GM18873 (cell line): ENCODE data around the gene LYPD6B.
A peak's percentile ranks its signal among the peaks of the same experiment; 100 is the strongest.

Experiments used
- ATAC-seq: cut with Tn5 transposase; IDR thresholded peaks from one replicate; pipeline ENCODE4 v1.9.1; 2021; ENCODE audit warnings: mild to moderate bottlenecking, moderate library complexity, moderate number of reproducible peaks; ENCODE audit not compliant: unreplicated experiment, low FRiP score

The LYPD6B gene, protein sequence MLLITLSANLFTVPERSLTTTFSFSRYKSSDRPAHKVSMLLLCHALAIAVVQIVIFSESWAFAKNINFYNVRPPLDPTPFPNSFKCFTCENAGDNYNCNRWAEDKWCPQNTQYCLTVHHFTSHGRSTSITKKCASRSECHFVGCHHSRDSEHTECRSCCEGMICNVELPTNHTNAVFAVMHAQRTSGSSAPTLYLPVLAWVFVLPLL

DNA sequence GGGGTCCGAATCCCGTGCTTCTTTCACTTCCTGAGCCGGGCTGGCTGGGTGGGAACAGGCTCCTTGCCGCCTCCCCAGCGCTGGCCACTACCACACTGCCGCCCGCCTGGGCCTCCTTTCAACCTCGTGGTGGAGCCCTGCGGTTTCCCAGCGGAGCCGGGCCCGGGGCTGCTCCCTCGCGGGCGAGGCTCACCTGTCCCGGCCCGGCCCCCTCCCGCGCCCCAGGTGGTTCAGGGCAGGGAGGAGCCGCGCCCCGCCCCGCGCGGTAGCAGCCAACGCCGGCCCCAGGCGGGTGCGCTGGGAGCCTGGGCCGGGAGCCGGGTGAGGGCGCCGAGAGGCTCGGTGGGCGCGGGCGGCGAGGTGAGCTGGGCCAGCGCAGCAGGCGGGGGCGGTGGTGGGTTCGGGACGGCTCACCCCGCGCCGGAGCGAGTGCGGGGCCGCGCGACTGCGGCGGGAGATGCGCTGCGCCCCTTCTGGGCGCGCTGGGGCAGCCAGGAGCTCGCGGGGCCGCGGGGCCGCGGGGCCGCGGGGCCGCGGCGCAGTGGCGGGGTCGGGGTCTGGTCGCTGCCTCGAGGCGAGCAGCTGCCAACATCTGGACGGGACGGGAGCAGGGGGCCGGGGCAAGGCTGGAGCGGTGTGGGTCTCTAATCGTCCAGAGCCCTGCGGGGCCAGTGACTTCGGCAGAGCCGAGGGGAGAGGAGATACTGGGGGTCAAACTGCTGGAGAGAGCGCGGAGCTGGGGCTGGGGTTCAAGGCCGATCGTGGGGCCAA, at the start of gene LYPD6B:
LYPD6B (plus strand) TSS at position 258 of the 771 bp plus-strand sequence. CDS start 92,250 bp downstream, outside the sequence.
- ATAC-seq, result no peak

DNA sequence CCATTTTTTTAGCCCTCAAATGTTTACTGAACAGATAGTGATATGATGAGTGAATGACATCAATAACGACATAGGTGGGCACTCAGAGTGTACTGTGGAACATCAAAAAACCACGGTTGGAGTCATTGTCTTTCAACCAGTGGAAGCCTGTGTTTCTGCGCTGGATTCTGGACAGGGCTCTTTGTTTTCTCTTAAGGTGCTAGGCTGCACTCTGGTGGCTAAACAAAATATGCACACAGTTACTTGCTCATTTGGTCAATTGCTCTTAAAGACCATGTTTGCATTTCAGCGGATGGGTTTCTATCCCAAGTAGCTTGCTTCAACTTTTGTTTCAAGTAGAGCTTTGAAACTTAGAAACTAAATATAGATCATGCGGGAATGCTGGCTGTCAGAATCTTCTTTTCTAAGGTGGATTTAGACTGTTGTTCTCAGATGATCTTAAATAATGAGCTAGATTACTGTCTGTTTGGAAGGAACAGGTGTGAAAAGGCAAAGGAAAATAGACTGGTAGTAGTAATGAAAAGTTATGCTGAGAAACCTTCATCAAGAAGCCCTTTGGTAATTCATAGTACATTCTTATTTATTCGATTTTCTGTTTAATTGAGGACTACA, 48.5 kb upstream of the LYPD6B start:
- ATAC-seq, result peak; percentile 94

GRCh38 chr2:148990968-148991367, 47.5 kb upstream of the LYPD6B start:
- ATAC-seq, result no peak

GRCh38 chr2:148992448-148992847, 46.1 kb upstream of the LYPD6B start:
- no peak for ATAC-seq

DNA sequence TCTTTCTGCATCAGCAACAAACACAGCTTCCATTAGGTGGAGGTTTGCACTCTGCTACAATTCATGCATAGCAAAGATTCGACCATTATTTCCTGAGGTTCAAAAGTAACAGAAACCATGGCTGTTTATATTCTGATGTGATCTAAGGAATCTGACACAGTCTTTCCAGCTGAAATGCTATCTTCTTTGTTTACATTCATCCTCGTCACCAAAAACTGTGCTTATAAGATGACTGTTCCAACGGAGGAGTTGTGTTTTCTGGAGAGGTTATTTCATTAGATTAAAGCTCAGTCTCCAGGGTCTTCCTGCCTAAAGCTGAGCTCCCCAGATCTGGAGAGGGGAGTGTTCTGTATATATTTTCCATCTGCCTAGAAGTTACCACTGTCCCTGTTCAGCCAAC, 45.1 kb upstream of the LYPD6B start:
- ATAC-seq, result no peak

GRCh38 chr2:148994341-148994740, 44.2 kb upstream of the LYPD6B start:
- no peak for ATAC-seq

DNA sequence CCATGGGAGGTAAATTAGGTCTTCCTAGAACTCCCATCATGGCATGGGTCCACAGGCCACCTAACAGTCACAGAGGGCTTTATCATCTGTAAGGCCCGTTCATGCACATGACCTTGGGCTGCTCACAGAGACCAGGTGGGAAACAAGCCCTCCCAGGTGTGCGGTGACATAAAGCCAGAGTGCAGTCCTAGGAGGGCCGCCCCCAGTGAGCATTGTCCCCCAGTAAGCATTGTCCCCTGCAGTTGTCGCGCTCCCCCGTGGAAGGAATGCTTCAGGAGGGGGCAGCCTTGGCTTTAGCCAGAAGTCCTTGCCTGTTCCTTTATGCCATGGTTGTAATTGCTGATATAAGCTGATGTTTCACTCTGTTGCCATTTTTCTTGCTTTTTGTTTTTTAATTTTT, 41.7 kb upstream of the LYPD6B start:
- ATAC-seq, result no peak

- ATAC-seq, result no peak
Observed at GRCh38 chr2:148998165-148998830, 40.2 kb upstream of the LYPD6B start.

GRCh38 chr2:148998831-148999200, 39.7 kb upstream of the LYPD6B start:
- ATAC-seq, result no peak

- ATAC-seq, result no peak
Observed at GRCh38 chr2:148999451-148999921, 39.0 kb upstream of the LYPD6B start.

DNA sequence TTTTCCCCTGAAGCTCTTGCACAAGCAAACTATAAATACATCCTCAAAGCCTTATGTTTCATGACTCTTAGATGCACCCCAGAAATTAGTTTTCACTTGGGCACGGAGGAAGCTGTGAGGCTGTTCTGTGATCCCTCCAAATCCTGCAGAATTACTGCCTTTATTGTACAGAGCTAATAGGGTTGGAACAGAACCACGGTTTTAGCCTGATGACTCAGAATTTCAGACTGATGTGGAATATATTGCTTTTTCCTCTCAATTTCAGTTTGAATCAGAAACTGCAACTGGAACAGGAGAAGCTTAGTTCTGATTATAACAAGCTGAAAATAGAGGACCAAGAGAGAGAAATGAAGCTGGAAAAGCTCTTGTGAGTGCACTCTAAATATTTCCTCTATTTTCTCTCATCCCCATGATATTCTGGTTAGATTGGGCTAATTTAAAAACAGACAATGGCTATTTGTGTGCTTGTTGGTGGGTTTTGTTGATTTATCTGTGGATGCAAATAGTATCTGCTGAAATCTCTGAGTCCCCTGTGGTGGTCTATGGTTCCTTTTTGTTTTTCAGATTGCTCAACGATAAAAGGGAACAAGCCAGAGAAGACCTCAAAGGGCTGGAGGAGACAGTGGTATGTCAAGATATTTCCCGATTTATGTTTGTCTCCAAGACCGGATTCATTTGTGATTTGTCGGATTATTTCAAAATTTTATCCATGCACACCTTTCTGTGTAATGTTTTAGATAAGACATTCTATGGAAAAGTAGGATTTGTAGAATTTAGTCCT, 38.2 kb upstream of the LYPD6B start:
- ATAC-seq, result no peak

- no peak for ATAC-seq
Observed at GRCh38 chr2:149001496-149001895, 37.0 kb upstream of the LYPD6B start.

GRCh38 chr2:149002378-149002890, 36.1 kb upstream of the LYPD6B start:
- ATAC-seq, result no peak

GRCh38 chr2:149002891-149003740, 35.4 kb upstream of the LYPD6B start:
- ATAC-seq, result no peak

- no peak for ATAC-seq
Observed at GRCh38 chr2:149004836-149005235, 33.7 kb upstream of the LYPD6B start.

- no peak for ATAC-seq
Observed at GRCh38 chr2:149005471-149006077, 32.9 kb upstream of the LYPD6B start.

GRCh38 chr2:149006883-149007543, 31.5 kb upstream of the LYPD6B start:
- ATAC-seq, result no peak

DNA sequence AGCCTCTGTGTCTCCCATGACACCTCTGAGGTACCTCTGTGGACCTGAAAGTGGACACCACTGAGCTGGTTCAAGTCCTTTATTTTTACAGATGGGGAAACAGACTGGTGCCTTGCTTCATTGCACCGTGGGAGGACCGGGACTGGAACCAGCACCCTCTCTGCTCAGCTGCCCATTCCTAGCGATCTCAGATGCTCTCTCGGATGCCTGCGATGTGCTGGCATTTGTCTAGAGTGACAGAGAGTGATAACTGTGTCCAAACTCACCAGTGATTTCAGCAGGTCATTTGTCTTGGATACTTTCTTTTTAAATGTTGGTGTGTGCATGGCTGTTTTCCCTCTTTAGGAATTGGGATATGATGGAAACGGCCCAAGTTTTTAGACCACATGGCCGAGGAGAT, 30.1 kb upstream of the LYPD6B start:
- ATAC-seq, result no peak
